Tibial artery (tissue), 4 donors: Measurements from ENCODE around the gene KCNAB2.

Experiments used
- DNase-seq, 2 donors: peaks; one replicate each; pipeline ENCODE4 v3.0.0-alpha.2; 2019
- H3K27ac ChIP-seq, 2 donors: fragments of 200-600 bp; sonication (generic) in 1 of 2; 1 replicate in 1 of 2; 2 replicates in 1 of 2; pipeline ENCODE4 v1.5.1; 2018 to 2019; ENCODE audit warnings: mild to moderate bottlenecking in 1 of 2
- H3K27me3 ChIP-seq, 2 donors: fragments of 200-600 bp; sonication (generic) in 1 of 2; one replicate each; pipeline versions ENCODE4 v1.5.1 to v1.6.0; 2016 to 2019
- H3K36me3 ChIP-seq, 3 donors: fragments of 200-600 bp; sonication (generic) in 2 of 3; one replicate each; pipeline ENCODE4 v1.5.1; 2016 to 2019; ENCODE audit warnings: mild to moderate bottlenecking in 2 of 3
- H3K4me1 ChIP-seq, 4 donors: fragments of 200-600 bp; sonication (generic) in 2 of 4; 1 replicate in 3 of 4; 2 replicates in 1 of 4; pipeline ENCODE4 v1.5.1; 2016 to 2019
- H3K4me3 ChIP-seq, 2 donors: fragments of 200-600 bp; sonication (generic) in 1 of 2; 1 replicate in 1 of 2; 2 replicates in 1 of 2; pipeline ENCODE4 v1.5.1; 2018 to 2019; ENCODE audit warnings: mild to moderate bottlenecking in 2 of 2
- H3K9me3 ChIP-seq, 3 donors: fragments of 200-600 bp; sonication (generic) in 1 of 3; one replicate each; pipeline ENCODE4 v1.5.1; 2016 to 2019
- CTCF ChIP-seq, 2 experiments: fragments of 200-600 bp in 1 of 2; fragments of 450-650 bp in 1 of 2; IDR thresholded peaks; one replicate each; pipeline ENCODE4 v1.5.1; 2017 to 2019; ENCODE audit warnings: antibody characterized with exemption in 2 of 2, mild to moderate bottlenecking in 1 of 2, moderate library complexity in 1 of 2
- intact Hi-C: fragments of 100-400 bp; cut with DNase I; formaldehyde crosslinking; loops from one replicate; pipeline ENCODE4 v1.15.0; 2023; ENCODE audit warnings: low total_unique reads

The KCNAB2 gene

GRCh38 chr1:6107409-6108356 is 62.0 kb downstream of the KCNAB2 start:
- no peak for DNase-seq
- Histone ChIP-seq H3K27me3 (peaks cover 0 to 48% of the 10 kb centered on the region in 2 donors), H3K4me3 (no peak overlapping the region), H3K9me3 (no peaks in the 10 kb centered on the region), H3K27ac (no peak overlapping the region), H3K4me1 (no peaks in the 10 kb centered on the region), H3K36me3 (peaks cover 0 to 13% (median 0%) of the 10 kb centered on the region in 3 donors)
- intact Hi-C loops: no loop called here
- no peak for TF ChIP-seq CTCF (IDR thresholded peaks at IDR 0.05)

- H3K27ac ChIP-seq: no peak overlapping the region
- no peak for DNase-seq
- no peak overlapping the region for H3K4me3 ChIP-seq
- H3K36me3 ChIP-seq: peaks cover 0 to 13% (median 0%) of the 10 kb centered on the region in 3 donors
- peaks cover 0 to 40% of the 10 kb centered on the region in 2 donors for H3K27me3 ChIP-seq
- intact Hi-C loops: no loop called here
- no peak for TF ChIP-seq CTCF (IDR thresholded peaks at IDR 0.05)
- no peaks in the 10 kb centered on the region for H3K9me3 ChIP-seq
- H3K4me1 ChIP-seq: no peaks in the 10 kb centered on the region
These were observed 62.8 kb downstream of the KCNAB2 start for GRCh38 chr1:6108476-6108875.

- intact Hi-C loops: no loop called here
- no peak for TF ChIP-seq CTCF (IDR thresholded peaks at IDR 0.05)
- H3K4me3 ChIP-seq: no peak overlapping the region
- peaks cover 0 to 13% (median 0%) of the 10 kb centered on the region in 3 donors for H3K36me3 ChIP-seq
- H3K27ac ChIP-seq: no peak overlapping the region
- no peaks in the 10 kb centered on the region for H3K4me1 ChIP-seq
- H3K9me3 ChIP-seq: no peaks in the 10 kb centered on the region
- DNase-seq: no peak
- H3K27me3 ChIP-seq: peaks cover 0 to 34% of the 10 kb centered on the region in 2 donors
These were observed 63.4 kb downstream of the KCNAB2 start for GRCh38 chr1:6108937-6109614.

GRCh38 chr1:6109688-6110087 is 64.0 kb downstream of the KCNAB2 start:
- Histone ChIP-seq H3K4me3 (no peak overlapping the region), H3K27ac (no peak overlapping the region), H3K36me3 (peaks cover 0 to 10% (median 0%) of the 10 kb centered on the region in 3 donors), H3K9me3 (no peaks in the 10 kb centered on the region), H3K27me3 (peaks cover 0 to 28% of the 10 kb centered on the region in 2 donors), H3K4me1 (no peaks in the 10 kb centered on the region)
- intact Hi-C loops: no loop called here
- DNase-seq: no peak
- TF ChIP-seq CTCF (IDR thresholded peaks at IDR 0.05): no peak

- Histone ChIP-seq H3K9me3 (peaks cover 0 to 4% (median 0%) of the 10 kb centered on the region in 3 donors), H3K4me1 (no peaks in the 10 kb centered on the region), H3K4me3 (no peak overlapping the region), H3K27ac (no peak overlapping the region), H3K27me3 (peaks cover 0 to 27% of the 10 kb centered on the region in 2 donors), H3K36me3 (peaks cover 0 to 8% (median 0%) of the 10 kb centered on the region in 3 donors)
- no peak for TF ChIP-seq CTCF (IDR thresholded peaks at IDR 0.05)
- intact Hi-C loops: no loop called here
- DNase-seq: no peak
These were observed 64.6 kb downstream of the KCNAB2 start for GRCh38 chr1:6110326-6110725.
